Thyroid gland (tissue), 4 donors: ENCODE measurements around the gene LYRM1. TPM values are rescaled to one million over a fixed set of nuclear protein-coding genes. Genes with fewer than 3 reads are reported as not detected.
"Not testable (repeated sequence)": the region's sequence is repeated elsewhere in the genome, so short reads cannot be mapped to it uniquely, and the experiment has no call there.

Experiments
- DNase-seq, 2 donors: peaks; one replicate each; pipeline ENCODE4 v3.0.0-alpha.2; 2019
- H3K27ac ChIP-seq, 3 donors: fragments of 200-600 bp; sonication (generic); 1 replicate in 2 of 3; 2 replicates in 1 of 3; pipeline ENCODE4 v1.5.1; 2016 to 2019; ENCODE audit warnings: mild to moderate bottlenecking in 1 of 3, moderate library complexity in 1 of 3
- H3K27me3 ChIP-seq: fragments of 200-600 bp; sonication (generic); one replicate; pipeline ENCODE4 v1.5.1; 2019
- H3K36me3 ChIP-seq, 2 donors: fragments of 200-600 bp; sonication (generic); one replicate each; pipeline ENCODE4 v1.5.1; 2016 to 2019
- H3K4me1 ChIP-seq, 2 donors: fragments of 200-600 bp; sonication (generic); one replicate each; pipeline ENCODE4 v1.5.1; 2017 to 2019
- H3K4me3 ChIP-seq, 3 donors: fragments of 200-600 bp; sonication (generic); replicated peaks in 1 of 3; 1 replicate in 2 of 3; 2 replicates in 1 of 3; pipeline ENCODE4 v1.5.1; 2016; ENCODE audit warnings: mild to moderate bottlenecking in 1 of 3
- H3K9me3 ChIP-seq: fragments of 200-600 bp; sonication (generic); one replicate; pipeline ENCODE4 v1.5.1; 2017
- CTCF ChIP-seq, 6 experiments: fragments of 200-600 bp in 3 of 6; fragments of 450-650 bp in 3 of 6; sonication (generic) in 3 of 6; IDR thresholded peaks; one replicate each; pipeline ENCODE4 v1.5.1; 2016 to 2019; ENCODE audit warnings: antibody characterized with exemption in 6 of 6, mild to moderate bottlenecking in 2 of 6, inconsistent platforms in 1 of 6, moderate library complexity in 1 of 6
- POLR2A ChIP-seq, 2 donors: fragments of 450-650 bp; IDR thresholded peaks; one replicate each; pipeline ENCODE4 v1.6.1; 2017; ENCODE audit warnings: antibody characterized with exemption in 2 of 2, mild to moderate bottlenecking in 2 of 2, moderate library complexity in 1 of 2
- WGBS, 2 donors: methylation state at CpG; one replicate each; pipeline ENCODE4 v1.1.5; 2017; 5-methylcytosine and 5-hydroxymethylcytosine counted together
- intact Hi-C: fragments of 100-400 bp; cut with DNase I; formaldehyde crosslinking; loops from one replicate; pipeline ENCODE4 v1.15.1; 2023
- total RNA-seq, 4 donors: library from RNA; depleted of rRNA; stranded (reverse); fragments of >200 nt; gene quantifications; one replicate each; pipeline ENCODE4 v1.2.3, GENCODE V29; 2016

Gene LYRM1
- total RNA-seq, 4 donors from 2014 or later: 32.8 to 43.7 (median 41.0) TPM

- no peaks in the 10 kb centered on the region for H3K27me3 ChIP-seq
- H3K27ac ChIP-seq: no peak overlapping the region
- H3K4me1 ChIP-seq: no peaks in the 10 kb centered on the region
- TF ChIP-seq POLR2A (IDR thresholded peaks at IDR 0.05) (no peak), CTCF (IDR thresholded peaks at IDR 0.05) (no peak)
- H3K9me3 ChIP-seq: no peaks in the 10 kb centered on the region
- intact Hi-C loops: no loop called here
- no peak for DNase-seq
- H3K36me3 ChIP-seq: no peaks in the 10 kb centered on the region
- H3K4me3 ChIP-seq: no peak overlapping the region
Observed at GRCh38 chr16:20939611-20940010, 39.0 kb downstream of the LYRM1 start.

GRCh38 chr16:20940871-20941635, 40.5 kb downstream of the LYRM1 start:
- no peaks in the 10 kb centered on the region for H3K27me3 ChIP-seq
- no peaks in the 10 kb centered on the region for H3K9me3 ChIP-seq
- DNase-seq: no peak
- WGBS, 2 donors: 81 to 86% methylated on average over 6 of the region's 6 CpGs
- intact Hi-C loops: no loop called here
- H3K4me1 ChIP-seq: no peaks in the 10 kb centered on the region
- no peak overlapping the region for H3K27ac ChIP-seq
- TF ChIP-seq CTCF (IDR thresholded peaks at IDR 0.05) (no peak), POLR2A (IDR thresholded peaks at IDR 0.05) (no peak)
- no peaks in the 10 kb centered on the region for H3K36me3 ChIP-seq
- H3K4me3 ChIP-seq: no peak overlapping the region

GRCh38 chr16:20941636-20941926, 41.0 kb downstream of the LYRM1 start:
- 97 to 100% methylated on average over 6 of the region's 6 CpGs for WGBS, 2 donors
- intact Hi-C loops: no loop called here
- no peaks in the 10 kb centered on the region for H3K9me3 ChIP-seq
- H3K27ac ChIP-seq: no peak overlapping the region
- no peak for TF ChIP-seq POLR2A (IDR thresholded peaks at IDR 0.05)
- no peak for TF ChIP-seq CTCF (IDR thresholded peaks at IDR 0.05)
- DNase-seq: no peak
- no peaks in the 10 kb centered on the region for H3K4me1 ChIP-seq
- H3K27me3 ChIP-seq: no peaks in the 10 kb centered on the region
- H3K36me3 ChIP-seq: no peaks in the 10 kb centered on the region
- H3K4me3 ChIP-seq: no peak overlapping the region

GRCh38 chr16:20942256-20942655, 41.7 kb downstream of the LYRM1 start:
- no peaks in the 10 kb centered on the region for H3K36me3 ChIP-seq
- TF ChIP-seq POLR2A (IDR thresholded peaks at IDR 0.05) (no peak), CTCF (IDR thresholded peaks at IDR 0.05) (no peak)
- no peaks in the 10 kb centered on the region for H3K27me3 ChIP-seq
- no peak overlapping the region for H3K4me3 ChIP-seq
- no peak for DNase-seq
- H3K9me3 ChIP-seq: no peaks in the 10 kb centered on the region
- no peak overlapping the region for H3K27ac ChIP-seq
- H3K4me1 ChIP-seq: no peaks in the 10 kb centered on the region
- intact Hi-C loops: no loop called here
- 68 to 82% methylated on average over 4 of the region's 4 CpGs for WGBS, 2 donors

- Histone ChIP-seq H3K27me3 (no peaks in the 10 kb centered on the region), H3K36me3 (no peaks in the 10 kb centered on the region), H3K4me1 (no peaks in the 10 kb centered on the region), H3K4me3 (no peak overlapping the region), H3K27ac (no peak overlapping the region), H3K9me3 (no peaks in the 10 kb centered on the region)
- TF ChIP-seq POLR2A (IDR thresholded peaks at IDR 0.05): no peak
- no peak for TF ChIP-seq CTCF (IDR thresholded peaks at IDR 0.05)
- no peak for DNase-seq
- intact Hi-C loops: no loop called here
- 83 to 88% methylated on average over 5 of the region's 5 CpGs for WGBS, 2 donors
Observed at GRCh38 chr16:20944861-20945574, 44.4 kb downstream of the LYRM1 start.

- intact Hi-C loops: not testable (repeated sequence)
- WGBS, 2 donors: 94 to 96% methylated on average over 11 of the region's 11 CpGs
Observed at GRCh38 chr16:20945575-20945875, 45.0 kb downstream of the LYRM1 start.

More at GRCh38 chr16:20945575-20945875, 45.0 kb downstream of the LYRM1 start:
- H3K36me3 ChIP-seq, H3K27me3 ChIP-seq, H3K9me3 ChIP-seq, DNase-seq, H3K4me3 ChIP-seq, H3K27ac ChIP-seq, H3K4me1 ChIP-seq: not testable (repeated sequence)
